ENCODE measurements around the gene IL1RAP. TPM values are rescaled to one million over a fixed set of nuclear protein-coding genes. Genes with fewer than 3 reads are reported as not detected.

The IL1RAP gene
- polyA plus RNA-seq, 1 donor, result 9.7 TPM

DNA sequence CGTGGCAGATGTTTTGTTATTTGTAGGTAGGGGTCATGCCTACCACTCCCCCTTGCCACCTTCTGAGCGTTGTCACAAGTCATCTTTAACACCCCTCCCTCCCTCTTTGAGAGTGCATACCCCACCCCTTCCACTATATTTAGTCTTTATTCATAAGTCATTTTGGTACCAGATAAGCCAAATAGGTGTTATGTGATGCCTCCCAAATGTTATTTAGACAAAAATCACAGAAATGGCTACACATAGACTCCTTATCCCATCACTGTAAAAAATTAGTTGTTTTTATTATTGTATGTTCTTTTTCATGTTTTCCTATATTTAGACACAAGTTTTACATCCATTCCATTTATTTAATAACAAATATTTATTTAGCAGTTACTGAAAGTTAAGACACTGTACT is 93.1 kb downstream of the IL1RAP start:
- no peaks in the 10 kb centered on the region for H3K4me1 ChIP-seq (ENCODE audit: control insufficient read depth, insufficient read depth, low read length)
- DNase-seq, result no peak
- WGBS (ENCODE audit: insufficient coverage, low lambda C conversion rate), result no CpG with 5 or more reads among the region's 2 CpGs
- H3K9me3 ChIP-seq (ENCODE audit: control insufficient read depth, low read depth, low read length), result no peaks in the 10 kb centered on the region
- H3K27me3 ChIP-seq (ENCODE audit: control insufficient read depth, insufficient read depth, low read length), result no peaks in the 10 kb centered on the region
- peaks cover 8% of the 10 kb centered on the region for H3K36me3 ChIP-seq (ENCODE audit: control insufficient read depth, insufficient read depth, low read length)
- H3K27ac ChIP-seq (ENCODE audit: low read length), result no peak overlapping the region
- H3K4me3 ChIP-seq (ENCODE audit: low read length), result no peak overlapping the region

DNA sequence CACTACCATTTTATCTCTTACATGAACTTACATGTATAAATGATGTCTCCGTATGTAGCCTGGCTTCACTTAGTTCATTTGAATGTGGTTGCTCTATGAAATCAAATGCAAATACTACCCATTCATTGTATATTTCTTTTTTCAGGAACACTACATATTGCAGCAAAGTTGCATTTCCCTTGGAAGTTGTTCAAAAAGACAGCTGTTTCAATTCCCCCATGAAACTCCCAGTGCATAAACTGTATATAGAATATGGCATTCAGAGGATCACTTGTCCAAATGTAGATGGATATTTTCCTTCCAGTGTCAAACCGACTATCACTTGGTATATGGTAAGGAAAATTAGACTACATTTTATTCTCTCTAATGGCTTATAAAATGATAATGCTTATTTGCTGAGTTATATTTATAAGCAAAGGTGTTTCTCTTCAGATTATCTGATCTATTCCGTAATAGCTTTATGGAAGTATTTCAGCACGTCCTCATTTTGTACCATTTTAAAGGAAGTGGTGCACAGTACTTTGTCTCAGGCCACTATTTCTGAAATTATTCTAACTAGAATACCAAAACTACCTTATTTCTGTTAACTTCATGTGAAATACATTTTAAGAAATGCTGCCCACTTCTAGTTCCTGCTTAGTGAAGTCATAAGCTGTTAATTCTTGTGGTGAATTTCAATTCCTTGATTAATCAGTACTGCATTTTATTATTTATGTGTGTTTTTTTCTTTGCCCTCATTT is 95.1 kb downstream of the IL1RAP start:
- Histone ChIP-seq H3K4me1 (ENCODE audit: control insufficient read depth, insufficient read depth, low read length) (no peaks in the 10 kb centered on the region), H3K4me3 (ENCODE audit: low read length) (no peak overlapping the region), H3K27me3 (ENCODE audit: control insufficient read depth, insufficient read depth, low read length) (no peaks in the 10 kb centered on the region), H3K9me3 (ENCODE audit: control insufficient read depth, low read depth, low read length) (no peaks in the 10 kb centered on the region), H3K27ac (ENCODE audit: low read length) (no peak overlapping the region), H3K36me3 (ENCODE audit: control insufficient read depth, insufficient read depth, low read length) (peaks cover 8% of the 10 kb centered on the region)
- 93% methylated on average over 3 of the region's 4 CpGs for WGBS (ENCODE audit: insufficient coverage, low lambda C conversion rate)
- no peak for DNase-seq

DNA sequence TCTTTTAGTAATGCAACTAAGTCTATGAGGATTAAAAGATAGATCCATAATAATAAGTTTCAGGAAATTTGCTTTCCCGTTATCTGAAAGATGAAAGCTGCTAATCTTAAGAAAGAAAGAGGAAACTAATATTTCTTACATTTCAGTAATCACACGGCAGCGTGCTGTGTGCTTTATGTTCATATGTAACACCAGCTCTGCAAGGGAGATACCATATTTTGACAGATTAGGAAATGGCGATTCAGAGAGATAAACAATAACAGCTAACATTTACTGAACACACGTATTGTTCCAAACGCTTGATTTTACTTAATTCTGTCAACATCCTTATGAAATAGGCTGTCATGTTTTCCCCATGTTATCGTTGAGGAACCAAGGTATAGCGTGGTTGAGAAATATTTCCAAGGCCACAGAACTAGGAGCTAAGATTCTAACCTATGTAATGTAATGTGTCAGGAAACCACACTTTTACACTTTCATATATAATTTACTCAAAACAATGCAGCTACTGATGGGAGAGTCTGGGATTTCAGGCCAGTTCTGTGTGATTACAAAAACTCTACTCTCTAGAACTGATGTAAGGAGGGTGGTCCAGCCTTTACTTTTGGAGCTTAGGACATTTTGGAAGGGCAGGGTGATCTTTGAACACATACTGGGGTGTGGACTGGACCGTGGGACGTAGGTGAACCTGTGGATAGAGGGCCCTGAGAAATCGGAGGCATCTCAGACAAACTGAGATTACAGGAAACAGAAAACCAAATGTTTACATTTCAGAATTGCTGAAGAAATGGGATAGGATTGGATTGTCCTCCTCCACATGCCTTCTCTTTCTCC is 100.6 kb downstream of the IL1RAP start:
- Histone ChIP-seq H3K36me3 (ENCODE audit: control insufficient read depth, insufficient read depth, low read length) (no peaks in the 10 kb centered on the region), H3K9me3 (ENCODE audit: control insufficient read depth, low read depth, low read length) (no peaks in the 10 kb centered on the region), H3K4me3 (ENCODE audit: low read length) (no peak overlapping the region), H3K27ac (ENCODE audit: low read length) (no peak overlapping the region), H3K27me3 (ENCODE audit: control insufficient read depth, insufficient read depth, low read length) (no peaks in the 10 kb centered on the region), H3K4me1 (ENCODE audit: control insufficient read depth, insufficient read depth, low read length) (no peaks in the 10 kb centered on the region)
- 37% methylated on average over 3 of the region's 11 CpGs for WGBS (ENCODE audit: insufficient coverage, low lambda C conversion rate)
- no peak for DNase-seq

DNA sequence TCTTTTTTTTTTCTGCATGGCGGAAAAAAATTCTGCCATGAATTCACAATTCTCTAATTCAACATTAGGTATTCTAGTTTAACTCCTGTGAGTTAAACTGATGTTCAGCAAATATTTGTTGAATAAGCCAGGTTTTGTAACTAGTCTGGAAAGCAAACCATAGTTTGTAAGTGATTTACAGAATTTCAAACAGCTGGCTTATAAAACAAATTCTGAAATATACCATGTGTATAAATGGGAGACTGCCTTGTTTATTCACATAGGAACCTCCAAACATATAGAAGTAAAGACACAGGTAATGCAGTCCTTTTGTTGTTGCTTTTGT is 101.1 kb downstream of the IL1RAP start:
- H3K27ac ChIP-seq (ENCODE audit: low read length), result no peak overlapping the region

DNA sequence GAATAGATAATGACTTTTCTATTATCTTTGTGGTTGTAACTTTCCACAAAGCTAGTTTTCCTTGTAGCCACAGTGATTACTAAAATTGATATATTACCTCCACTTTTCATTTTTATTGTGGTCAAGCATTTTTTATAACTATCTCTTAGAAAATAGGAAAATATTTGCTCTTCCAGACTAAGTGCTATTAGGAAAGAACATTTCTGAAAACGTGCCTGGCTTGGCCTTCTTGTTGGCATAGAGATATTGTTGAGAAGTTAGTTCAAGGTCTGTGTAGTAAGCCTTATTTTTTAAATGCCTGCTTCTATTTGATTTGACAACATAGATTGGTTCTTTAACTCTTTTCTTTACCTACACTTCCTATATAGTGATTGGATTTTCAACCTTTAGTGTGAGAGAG is 101.7 kb downstream of the IL1RAP start:
- no peak overlapping the region for H3K27ac ChIP-seq (ENCODE audit: low read length)
- no peaks in the 10 kb centered on the region for H3K4me1 ChIP-seq (ENCODE audit: control insufficient read depth, insufficient read depth, low read length)

More for the DNA sequence above, 101.1 kb downstream of the IL1RAP start:
- no peak for DNase-seq
- no peaks in the 10 kb centered on the region for H3K36me3 ChIP-seq (ENCODE audit: control insufficient read depth, insufficient read depth, low read length)
- H3K4me1 ChIP-seq (ENCODE audit: control insufficient read depth, insufficient read depth, low read length), result no peaks in the 10 kb centered on the region
- H3K27me3 ChIP-seq (ENCODE audit: control insufficient read depth, insufficient read depth, low read length), result no peaks in the 10 kb centered on the region
- H3K9me3 ChIP-seq (ENCODE audit: control insufficient read depth, low read depth, low read length), result no peaks in the 10 kb centered on the region
- WGBS (ENCODE audit: insufficient coverage, low lambda C conversion rate), result no CpG with 5 or more reads among the region's 1 CpG
- no peak overlapping the region for H3K4me3 ChIP-seq (ENCODE audit: low read length)

DNA sequence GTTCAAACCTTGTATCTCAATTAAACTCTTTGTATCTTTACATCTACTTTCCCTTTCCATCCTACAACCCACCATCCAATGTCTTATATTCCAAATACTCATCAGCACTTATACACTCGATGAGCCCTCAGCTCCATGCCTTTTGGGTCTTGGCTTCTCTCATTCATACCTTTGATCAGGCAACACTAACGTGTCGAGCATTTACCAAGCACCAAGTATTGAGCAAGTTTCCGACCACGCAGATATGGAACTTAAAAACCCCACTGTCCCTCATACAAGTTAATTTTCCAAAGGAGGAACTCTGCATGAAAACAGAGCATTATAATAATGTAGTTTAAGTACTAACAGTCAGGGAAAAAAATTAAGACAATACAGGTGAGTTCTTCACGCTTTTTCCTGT is 102.8 kb downstream of the IL1RAP start:
- H3K27ac ChIP-seq (ENCODE audit: low read length), result no peak overlapping the region
- H3K27me3 ChIP-seq (ENCODE audit: control insufficient read depth, insufficient read depth, low read length), result no peaks in the 10 kb centered on the region
- DNase-seq, result no peak
- H3K4me3 ChIP-seq (ENCODE audit: low read length), result no peak overlapping the region
- no peaks in the 10 kb centered on the region for H3K36me3 ChIP-seq (ENCODE audit: control insufficient read depth, insufficient read depth, low read length)
- no peaks in the 10 kb centered on the region for H3K4me1 ChIP-seq (ENCODE audit: control insufficient read depth, insufficient read depth, low read length)
- no peaks in the 10 kb centered on the region for H3K9me3 ChIP-seq (ENCODE audit: control insufficient read depth, low read depth, low read length)
- WGBS (ENCODE audit: insufficient coverage, low lambda C conversion rate), result 53% methylated on average over 3 of the region's 6 CpGs

More for the DNA sequence above, 101.7 kb downstream of the IL1RAP start:
- no peak for DNase-seq
- no peaks in the 10 kb centered on the region for H3K9me3 ChIP-seq (ENCODE audit: control insufficient read depth, low read depth, low read length)
- no peaks in the 10 kb centered on the region for H3K27me3 ChIP-seq (ENCODE audit: control insufficient read depth, insufficient read depth, low read length)
- H3K36me3 ChIP-seq (ENCODE audit: control insufficient read depth, insufficient read depth, low read length), result no peaks in the 10 kb centered on the region
- WGBS (ENCODE audit: insufficient coverage, low lambda C conversion rate), result no CpG with 5 or more reads among the region's 1 CpG
- H3K4me3 ChIP-seq (ENCODE audit: low read length), result no peak overlapping the region

DNA sequence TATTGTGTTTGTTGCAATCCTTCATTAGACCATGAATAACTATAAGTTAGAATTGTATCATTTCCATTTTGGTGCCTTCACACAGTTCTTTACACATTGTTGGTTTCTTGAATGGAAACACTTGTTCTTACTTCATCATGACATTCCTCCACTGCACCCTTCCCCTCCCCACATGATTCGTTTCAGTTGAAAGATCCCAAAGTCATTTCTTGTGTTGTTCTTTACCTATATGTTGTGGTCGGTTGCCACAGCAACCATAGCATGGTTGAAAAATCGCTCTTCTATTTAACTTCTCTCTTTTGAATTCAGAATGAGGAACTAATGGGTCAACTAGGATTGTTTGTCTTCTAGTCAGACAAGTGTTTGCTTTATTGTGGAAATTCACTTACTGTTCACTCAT is 103.3 kb downstream of the IL1RAP start:
- H3K9me3 ChIP-seq (ENCODE audit: control insufficient read depth, low read depth, low read length), result no peaks in the 10 kb centered on the region
- no peak for DNase-seq
- H3K36me3 ChIP-seq (ENCODE audit: control insufficient read depth, insufficient read depth, low read length), result no peaks in the 10 kb centered on the region
- WGBS (ENCODE audit: insufficient coverage, low lambda C conversion rate), result 17% methylated on average over 1 of the region's 3 CpGs
- no peaks in the 10 kb centered on the region for H3K27me3 ChIP-seq (ENCODE audit: control insufficient read depth, insufficient read depth, low read length)
- H3K4me3 ChIP-seq (ENCODE audit: low read length), result no peak overlapping the region
- no peak overlapping the region for H3K27ac ChIP-seq (ENCODE audit: low read length)
- no peaks in the 10 kb centered on the region for H3K4me1 ChIP-seq (ENCODE audit: control insufficient read depth, insufficient read depth, low read length)

DNA sequence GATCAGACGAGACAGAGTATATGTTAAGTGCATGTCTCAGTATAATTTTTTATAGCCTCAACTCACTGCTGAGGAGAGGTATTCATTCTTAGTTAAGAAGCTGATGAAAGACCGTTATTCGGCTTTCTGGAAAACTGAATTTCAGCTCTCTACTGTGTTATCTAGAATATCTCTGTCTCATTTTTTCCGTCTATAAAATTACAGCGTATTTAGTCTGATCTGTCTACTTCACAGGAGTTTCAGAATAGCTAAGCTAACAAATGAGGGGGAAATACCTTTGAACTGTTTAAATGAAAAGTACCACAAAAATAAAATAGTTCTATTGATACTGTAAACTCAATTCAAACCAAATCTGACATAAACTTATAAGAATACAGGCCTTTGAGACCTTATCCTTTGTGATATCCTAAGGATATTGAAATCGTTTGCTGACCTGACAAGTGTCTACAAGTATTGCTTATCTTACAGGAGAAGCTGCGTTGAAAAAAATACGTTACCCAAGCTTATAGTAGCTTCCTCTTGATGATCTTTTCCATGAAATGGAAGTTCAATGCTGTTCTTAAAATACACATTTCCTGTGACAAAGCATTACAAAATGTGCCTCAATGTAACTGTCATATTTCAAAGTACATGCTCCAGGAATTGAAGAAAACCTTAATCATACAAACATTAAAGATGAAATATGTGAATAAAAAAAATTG is 104.6 kb downstream of the IL1RAP start:
- Histone ChIP-seq H3K27me3 (ENCODE audit: control insufficient read depth, insufficient read depth, low read length) (no peaks in the 10 kb centered on the region), H3K36me3 (ENCODE audit: control insufficient read depth, insufficient read depth, low read length) (peaks cover 1% of the 10 kb centered on the region), H3K27ac (ENCODE audit: low read length) (no peak overlapping the region), H3K4me3 (ENCODE audit: low read length) (no peak overlapping the region), H3K9me3 (ENCODE audit: control insufficient read depth, low read depth, low read length) (no peaks in the 10 kb centered on the region), H3K4me1 (ENCODE audit: control insufficient read depth, insufficient read depth, low read length) (no peaks in the 10 kb centered on the region)
- no peak for DNase-seq
- WGBS (ENCODE audit: insufficient coverage, low lambda C conversion rate), result 91% methylated on average over 4 of the region's 8 CpGs

DNA sequence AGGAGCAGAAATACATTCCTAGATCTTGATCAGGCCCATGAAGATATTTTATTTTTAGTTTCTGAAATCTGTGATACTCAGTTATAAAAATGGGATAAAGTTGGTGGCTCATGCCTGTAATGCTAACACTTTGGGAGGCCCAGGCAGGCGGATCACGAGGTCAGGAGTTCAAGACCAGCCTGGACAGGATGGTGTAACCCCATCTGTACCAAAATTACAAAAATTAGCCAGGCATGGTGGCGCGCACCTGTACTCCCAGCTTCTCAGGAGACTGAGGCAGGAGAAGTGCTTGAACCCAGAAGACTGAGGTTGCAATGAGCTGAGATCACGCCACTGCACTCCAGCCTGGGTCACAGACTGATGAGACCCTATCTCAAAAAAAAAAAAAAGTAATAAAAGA is 105.5 kb downstream of the IL1RAP start:
- H3K27ac ChIP-seq (ENCODE audit: low read length), result no peak overlapping the region
- no peak for DNase-seq
- no peaks in the 10 kb centered on the region for H3K4me1 ChIP-seq (ENCODE audit: control insufficient read depth, insufficient read depth, low read length)
- no peak overlapping the region for H3K4me3 ChIP-seq (ENCODE audit: low read length)
- H3K27me3 ChIP-seq (ENCODE audit: control insufficient read depth, insufficient read depth, low read length), result no peaks in the 10 kb centered on the region
- H3K9me3 ChIP-seq (ENCODE audit: control insufficient read depth, low read depth, low read length), result no peaks in the 10 kb centered on the region
- WGBS (ENCODE audit: insufficient coverage, low lambda C conversion rate), result no CpG with 5 or more reads among the region's 5 CpGs
- H3K36me3 ChIP-seq (ENCODE audit: control insufficient read depth, insufficient read depth, low read length), result peaks cover 2% of the 10 kb centered on the region

DNA sequence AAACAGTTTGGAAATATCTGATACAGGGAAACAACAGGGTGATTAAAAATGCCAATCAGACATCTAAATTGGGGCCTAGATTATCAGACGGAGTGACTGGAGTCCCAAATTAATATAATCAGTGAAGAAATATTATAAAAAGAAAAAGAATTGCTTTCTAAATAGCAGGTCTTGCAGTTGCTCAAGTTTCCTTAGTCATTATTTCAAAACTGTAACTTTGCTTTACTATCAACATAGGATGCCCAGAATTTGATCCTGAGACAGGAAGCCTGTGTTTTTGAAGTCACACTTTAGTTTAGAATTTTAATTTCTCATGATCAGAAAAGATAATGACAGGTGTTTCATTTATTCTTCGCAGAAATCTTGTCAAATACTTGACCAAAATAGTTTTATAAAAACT is 105.9 kb downstream of the IL1RAP start:
- no peak overlapping the region for H3K27ac ChIP-seq (ENCODE audit: low read length)
- peaks cover 2% of the 10 kb centered on the region for H3K36me3 ChIP-seq (ENCODE audit: control insufficient read depth, insufficient read depth, low read length)
- no peaks in the 10 kb centered on the region for H3K9me3 ChIP-seq (ENCODE audit: control insufficient read depth, low read depth, low read length)
- WGBS (ENCODE audit: insufficient coverage, low lambda C conversion rate), result 100% methylated on average over 1 of the region's 2 CpGs
- H3K4me1 ChIP-seq (ENCODE audit: control insufficient read depth, insufficient read depth, low read length), result no peaks in the 10 kb centered on the region
- no peaks in the 10 kb centered on the region for H3K27me3 ChIP-seq (ENCODE audit: control insufficient read depth, insufficient read depth, low read length)
- DNase-seq, result no peak
- no peak overlapping the region for H3K4me3 ChIP-seq (ENCODE audit: low read length)

Data from large intestine (tissue), 3 donors.